Large intestine (tissue), 3 donors: Measurements from ENCODE around the gene CD2. TPM values are rescaled to one million over a fixed set of nuclear protein-coding genes. Genes with fewer than 3 reads are reported as not detected.

Experiments used
- DNase-seq, 2 donors: peaks; one replicate each; pipeline versions ENCODE4 v3.0.0 to v3.0.0-alpha.2; 2013
- H3K27ac ChIP-seq: one replicate; pipeline ENCODE4 v1.5.1; 2013; ENCODE audit warnings: low read length
- H3K27me3 ChIP-seq: 2 replicates; pipeline ENCODE4 v1.6.1; 2013; ENCODE audit warnings: low read length; ENCODE audit not compliant: control insufficient read depth, insufficient read depth
- H3K36me3 ChIP-seq: 2 replicates; pipeline ENCODE4 v1.6.1; 2013; ENCODE audit warnings: low read length; ENCODE audit not compliant: control insufficient read depth, insufficient read depth
- H3K4me1 ChIP-seq: one replicate; pipeline ENCODE4 v1.6.1; 2013; ENCODE audit warnings: low read length; ENCODE audit not compliant: control insufficient read depth, insufficient read depth
- H3K4me3 ChIP-seq: one replicate; pipeline ENCODE4 v1.5.1; 2013; ENCODE audit warnings: low read length
- H3K9me3 ChIP-seq: one replicate; pipeline ENCODE4 v1.6.1; 2013; ENCODE audit warnings: mild to moderate bottlenecking, low read depth, low read length, moderate library complexity; ENCODE audit not compliant: control insufficient read depth
- WGBS: methylation state at CpG from one replicate; pipeline ENCODE4 v1.1.5; 2013; ENCODE audit warnings: low lambda C conversion rate; ENCODE audit not compliant: insufficient coverage; 5-methylcytosine and 5-hydroxymethylcytosine counted together
- polyA plus RNA-seq: library from polyadenylated mRNA; unstranded; fragments of 120-200 nt; gene quantifications from one replicate; pipeline ENCODE4 v1.2.1, GENCODE V29; 2013

CD2 gene
- polyA plus RNA-seq, 1 donor = 2.0 TPM

GRCh38 chr1:116732726-116733125 lies 21.5 kb upstream of the CD2 start:
- Histone ChIP-seq H3K4me1 (no peaks in the 10 kb centered on the region), H3K27me3 (peaks cover 2% of the 10 kb centered on the region), H3K36me3 (no peaks in the 10 kb centered on the region), H3K4me3 (no peak overlapping the region), H3K27ac (no peak overlapping the region), H3K9me3 (no peaks in the 10 kb centered on the region)
- WGBS = no CpG with 5 or more reads among the region's 6 CpGs
- no peak for DNase-seq

GRCh38 chr1:116733476-116734365 lies 20.5 kb upstream of the CD2 start:
- 92% methylated on average over 2 of the region's 5 CpGs for WGBS
- Histone ChIP-seq H3K4me3 (no peak overlapping the region), H3K36me3 (no peaks in the 10 kb centered on the region), H3K27me3 (no peaks in the 10 kb centered on the region), H3K27ac (no peak overlapping the region), H3K4me1 (no peaks in the 10 kb centered on the region), H3K9me3 (no peaks in the 10 kb centered on the region)
- no peak for DNase-seq

GRCh38 chr1:116735246-116735645 lies 19.0 kb upstream of the CD2 start:
- no peak for DNase-seq

GRCh38 chr1:116737020-116737854 lies 17.0 kb upstream of the CD2 start:
- H3K27me3 ChIP-seq = no peaks in the 10 kb centered on the region
- DNase-seq = peak; percentile 33 to 39
- H3K4me1 ChIP-seq = no peaks in the 10 kb centered on the region
- no peak overlapping the region for H3K4me3 ChIP-seq
- 50% methylated on average over 2 of the region's 8 CpGs for WGBS
- no peaks in the 10 kb centered on the region for H3K36me3 ChIP-seq
- H3K27ac ChIP-seq = no peak overlapping the region
- H3K9me3 ChIP-seq = peaks cover 8% of the 10 kb centered on the region

More at GRCh38 chr1:116735246-116735645, 19.0 kb upstream of the CD2 start:
- H3K36me3 ChIP-seq = no peaks in the 10 kb centered on the region
- no peaks in the 10 kb centered on the region for H3K4me1 ChIP-seq
- H3K27ac ChIP-seq = no peak overlapping the region
- H3K27me3 ChIP-seq = no peaks in the 10 kb centered on the region
- H3K4me3 ChIP-seq = no peak overlapping the region
- WGBS = no CpG with 5 or more reads among the region's 8 CpGs
- H3K9me3 ChIP-seq = no peaks in the 10 kb centered on the region

GRCh38 chr1:116737855-116738321 lies 16.3 kb upstream of the CD2 start:
- whole genome bisulfite sequencing = no CpG with 5 or more reads among the region's 7 CpGs
- Histone ChIP-seq H3K36me3 (no peaks in the 10 kb centered on the region), H3K27ac (no peak overlapping the region), H3K4me3 (no peak overlapping the region), H3K27me3 (no peaks in the 10 kb centered on the region), H3K4me1 (no peaks in the 10 kb centered on the region), H3K9me3 (peaks cover 12% of the 10 kb centered on the region)
- DNase-seq = no peak

GRCh38 chr1:116738673-116739370 lies 15.4 kb upstream of the CD2 start:
- H3K9me3 ChIP-seq = peaks cover 17% of the 10 kb centered on the region
- no peaks in the 10 kb centered on the region for H3K27me3 ChIP-seq
- H3K4me3 ChIP-seq = no peak overlapping the region
- no peaks in the 10 kb centered on the region for H3K36me3 ChIP-seq
- no CpG with 5 or more reads among the region's 9 CpGs for WGBS
- no peak overlapping the region for H3K27ac ChIP-seq
- no peak for DNase-seq
- no peaks in the 10 kb centered on the region for H3K4me1 ChIP-seq

GRCh38 chr1:116739371-116740012 lies 14.7 kb upstream of the CD2 start:
- Histone ChIP-seq H3K36me3 (no peaks in the 10 kb centered on the region), H3K27me3 (no peaks in the 10 kb centered on the region), H3K9me3 (peaks cover 22% of the 10 kb centered on the region), H3K27ac (no peak overlapping the region), H3K4me1 (no peaks in the 10 kb centered on the region), H3K4me3 (no peak overlapping the region)
- WGBS = 80% methylated on average over 2 of the region's 7 CpGs
- no peak for DNase-seq

GRCh38 chr1:116740296-116740695 lies 13.9 kb upstream of the CD2 start:
- Histone ChIP-seq H3K36me3 (no peaks in the 10 kb centered on the region), H3K27me3 (no peaks in the 10 kb centered on the region), H3K4me1 (no peaks in the 10 kb centered on the region), H3K9me3 (peaks cover 25% of the 10 kb centered on the region), H3K4me3 (no peak overlapping the region), H3K27ac (no peak overlapping the region)
- WGBS = 97% methylated on average over 5 of the region's 6 CpGs
- DNase-seq = no peak

- DNase-seq = no peak
- 100% methylated on average over 1 of the region's 2 CpGs for WGBS
These were observed 13.5 kb upstream of the CD2 start for GRCh38 chr1:116740746-116741145.

More at GRCh38 chr1:116740746-116741145, 13.5 kb upstream of the CD2 start:
- Histone ChIP-seq H3K9me3 (peaks cover 25% of the 10 kb centered on the region), H3K36me3 (no peaks in the 10 kb centered on the region), H3K27me3 (no peaks in the 10 kb centered on the region), H3K4me1 (no peaks in the 10 kb centered on the region), H3K27ac (no peak overlapping the region), H3K4me3 (no peak overlapping the region)
